Cardiac muscle cell (in vitro differentiated cells and primary cell): ENCODE data around the gene PTBP2. TPM values are rescaled to one million over a fixed set of nuclear protein-coding genes. Genes with fewer than 3 reads are reported as not detected.

Experiments
- DNase-seq, 2 donors: peaks; one replicate each; pipeline versions ENCODE4 v3.0.0 to v3.0.0-alpha.2; 2010 to 2017; ENCODE audit warnings: low read depth in 1 of 2, low spot score in 1 of 2
- H3K27ac ChIP-seq: fragments of 200-600 bp; sonication (generic); 2 replicates; pipeline ENCODE4 v1.5.1; 2016
- H3K27me3 ChIP-seq: fragments of 200-600 bp; sonication (generic); 2 replicates; pipeline ENCODE4 v1.6.0; 2016; ENCODE audit warnings: control low read depth
- H3K36me3 ChIP-seq: fragments of 200-600 bp; sonication (generic); 2 replicates; pipeline ENCODE4 v1.5.1; 2016; ENCODE audit warnings: control low read depth
- H3K4me1 ChIP-seq: fragments of 200-600 bp; sonication (generic); 2 replicates; pipeline ENCODE4 v1.8.1; 2017; ENCODE audit warnings: low read depth, mild to moderate bottlenecking, mixed run types
- H3K4me3 ChIP-seq: fragments of 200-600 bp; sonication (generic); 2 replicates; pipeline ENCODE4 v1.5.1; 2016; ENCODE audit warnings: mild to moderate bottlenecking
- H3K9me3 ChIP-seq: fragments of 200-600 bp; sonication (generic); 2 replicates; pipeline ENCODE4 v1.5.1; 2017; ENCODE audit warnings: low read depth, mild to moderate bottlenecking, control low read depth
- polyA plus RNA-seq: library from polyadenylated mRNA; unstranded; fragments of >200 nt; fragmentation: Nextera tagmentation; extraction: Ambion mirVana; gene quantifications from 2 replicates; pipeline ENCODE4 v1.2.1, GENCODE V29; 2016
- total RNA-seq: library from RNA; depleted of rRNA; stranded (reverse); fragments of >200 nt; gene quantifications from 2 replicates; pipeline ENCODE4 v1.2.3, GENCODE V29; 2016
- TF ChIP-seq, protein P1 (sequence below): IDR thresholded peaks from 2 replicates; pipeline ENCODE4 v1.5.1; 2012; ENCODE audit warnings: low read depth, mild to moderate bottlenecking, low read length

Gene PTBP2
- total and polyA plus RNA-seq, 2 experiments from 2014 or later: 37.1 to 89.6 TPM

DNA sequence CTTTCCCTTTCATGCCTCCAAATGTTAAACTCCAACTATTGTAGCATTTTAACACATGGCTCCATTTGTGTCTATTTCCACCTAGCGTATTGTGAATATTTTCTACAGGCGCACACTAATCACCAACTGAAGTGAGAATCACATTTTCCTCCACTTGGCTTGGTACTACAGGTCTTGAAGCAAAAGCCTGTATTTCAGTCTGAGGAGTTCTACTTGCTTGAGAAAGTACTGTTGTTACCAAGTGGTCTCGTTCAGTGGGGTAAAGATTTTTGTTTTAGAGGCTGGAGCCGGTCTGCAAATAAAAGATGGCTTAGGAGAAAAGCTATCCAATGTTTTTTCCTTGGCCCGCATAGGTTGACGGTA is 550 bp upstream of the PTBP2 start:
- Histone ChIP-seq H3K9me3 (no peaks in the 10 kb centered on the region), H3K4me1 (peaks cover 11% of the 10 kb centered on the region), H3K27ac (no peak overlapping the region), H3K4me3 (peak overlapping the region; percentile 93), H3K36me3 (peaks cover 2% of the 10 kb centered on the region), H3K27me3 (no peaks in the 10 kb centered on the region)
- TF ChIP-seq, protein P1, sequence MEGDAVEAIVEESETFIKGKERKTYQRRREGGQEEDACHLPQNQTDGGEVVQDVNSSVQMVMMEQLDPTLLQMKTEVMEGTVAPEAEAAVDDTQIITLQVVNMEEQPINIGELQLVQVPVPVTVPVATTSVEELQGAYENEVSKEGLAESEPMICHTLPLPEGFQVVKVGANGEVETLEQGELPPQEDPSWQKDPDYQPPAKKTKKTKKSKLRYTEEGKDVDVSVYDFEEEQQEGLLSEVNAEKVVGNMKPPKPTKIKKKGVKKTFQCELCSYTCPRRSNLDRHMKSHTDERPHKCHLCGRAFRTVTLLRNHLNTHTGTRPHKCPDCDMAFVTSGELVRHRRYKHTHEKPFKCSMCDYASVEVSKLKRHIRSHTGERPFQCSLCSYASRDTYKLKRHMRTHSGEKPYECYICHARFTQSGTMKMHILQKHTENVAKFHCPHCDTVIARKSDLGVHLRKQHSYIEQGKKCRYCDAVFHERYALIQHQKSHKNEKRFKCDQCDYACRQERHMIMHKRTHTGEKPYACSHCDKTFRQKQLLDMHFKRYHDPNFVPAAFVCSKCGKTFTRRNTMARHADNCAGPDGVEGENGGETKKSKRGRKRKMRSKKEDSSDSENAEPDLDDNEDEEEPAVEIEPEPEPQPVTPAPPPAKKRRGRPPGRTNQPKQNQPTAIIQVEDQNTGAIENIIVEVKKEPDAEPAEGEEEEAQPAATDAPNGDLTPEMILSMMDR: no peak
- DNase-seq: no peak

DNA sequence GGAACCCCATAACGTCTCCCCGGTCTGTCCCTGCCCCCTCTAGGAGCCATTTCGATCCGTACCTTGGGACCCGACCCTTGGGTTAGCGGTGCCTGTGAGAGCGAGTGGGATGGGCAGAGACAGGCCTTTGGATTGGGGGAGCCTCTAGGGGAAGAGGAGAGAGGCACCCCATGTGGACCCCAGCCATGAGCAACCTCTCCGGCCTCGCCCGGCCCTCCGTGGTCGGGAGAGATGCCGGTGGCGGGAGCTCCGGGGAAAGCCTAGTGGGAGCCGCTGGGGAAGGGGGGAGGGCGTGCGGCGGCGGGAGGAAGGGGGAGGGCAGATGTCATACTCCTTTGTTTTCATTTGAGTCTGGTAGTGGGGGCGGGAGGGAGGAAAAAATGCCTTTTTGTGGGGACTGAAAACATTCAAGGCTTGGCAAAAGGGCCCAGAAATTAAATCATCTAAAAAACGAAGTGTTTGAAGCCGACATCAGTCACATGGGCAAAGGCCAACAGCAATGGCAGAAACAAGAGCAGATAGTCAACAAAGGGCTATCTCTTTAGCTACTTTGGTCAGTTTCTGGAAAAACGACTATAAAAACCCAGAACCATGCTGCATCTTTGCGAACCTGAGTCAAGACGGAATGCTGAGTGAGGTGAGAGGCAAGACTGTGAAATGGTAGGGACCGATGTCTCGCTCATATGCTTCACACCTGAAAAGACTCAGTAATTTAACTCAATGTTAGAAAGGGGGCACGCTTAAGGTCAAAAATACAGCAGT is 758 bp downstream of the PTBP2 start:
- H3K36me3 ChIP-seq: peaks cover 2% of the 10 kb centered on the region
- peak overlapping the region; percentile 96 for H3K27ac ChIP-seq
- no peaks in the 10 kb centered on the region for H3K9me3 ChIP-seq
- peaks cover 11% of the 10 kb centered on the region for H3K4me1 ChIP-seq
- H3K4me3 ChIP-seq: peak overlapping the region; percentile 93
- H3K27me3 ChIP-seq: no peaks in the 10 kb centered on the region
- TF ChIP-seq, protein P1: no peak
- DNase-seq: peak; percentile 35 to 75

DNA sequence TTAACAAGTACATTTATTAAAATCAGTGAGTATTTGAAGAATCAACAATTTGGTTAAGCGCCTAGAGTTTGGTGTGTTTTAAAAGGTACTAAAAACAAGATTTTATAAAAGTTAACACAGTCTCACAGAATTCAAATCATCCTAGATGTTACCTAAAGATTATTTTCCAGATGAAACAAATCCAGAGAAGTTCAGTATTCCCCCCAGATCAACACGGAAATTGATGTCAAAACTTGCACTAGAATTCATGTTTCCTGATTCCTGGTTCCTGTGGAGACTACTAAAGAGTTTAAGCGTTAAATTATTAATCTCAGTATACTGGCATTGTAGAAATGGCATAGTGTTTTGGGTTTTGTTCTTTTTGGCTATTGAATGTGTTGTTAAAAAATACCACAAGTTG is 1.4 kb downstream of the PTBP2 start:
- no peak for DNase-seq
- no peaks in the 10 kb centered on the region for H3K27me3 ChIP-seq
- H3K9me3 ChIP-seq: no peaks in the 10 kb centered on the region
- peak overlapping the region; percentile 93 for H3K4me3 ChIP-seq
- TF ChIP-seq, protein P1: no peak
- peaks cover 11% of the 10 kb centered on the region for H3K4me1 ChIP-seq
- H3K27ac ChIP-seq: no peak overlapping the region
- H3K36me3 ChIP-seq: peaks cover 2% of the 10 kb centered on the region

DNA sequence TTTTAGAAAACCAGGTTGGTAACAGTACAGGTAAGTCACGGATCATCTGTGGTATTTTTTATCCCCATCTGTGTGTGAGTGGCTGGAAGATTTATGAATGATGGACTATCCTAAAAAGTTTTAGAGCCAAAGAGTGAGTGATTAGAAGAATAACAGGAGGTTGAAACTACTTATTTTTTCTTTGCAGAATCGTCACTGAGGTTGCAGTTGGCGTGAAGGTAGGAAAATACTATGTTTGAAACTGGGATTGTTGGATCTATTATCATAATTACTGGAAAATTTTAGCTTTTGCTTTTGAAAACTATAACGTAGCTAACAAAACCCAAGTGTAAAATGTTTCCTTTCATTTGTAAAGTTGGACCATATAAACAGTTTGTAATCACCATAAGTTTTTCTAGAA is 1.8 kb downstream of the PTBP2 start:
- peaks cover 11% of the 10 kb centered on the region for H3K4me1 ChIP-seq
- peak overlapping the region; percentile 93 for H3K4me3 ChIP-seq
- TF ChIP-seq, protein P1: no peak
- no peaks in the 10 kb centered on the region for H3K27me3 ChIP-seq
- no peak for DNase-seq
- H3K27ac ChIP-seq: no peak overlapping the region
- H3K9me3 ChIP-seq: no peaks in the 10 kb centered on the region
- H3K36me3 ChIP-seq: peaks cover 2% of the 10 kb centered on the region

DNA sequence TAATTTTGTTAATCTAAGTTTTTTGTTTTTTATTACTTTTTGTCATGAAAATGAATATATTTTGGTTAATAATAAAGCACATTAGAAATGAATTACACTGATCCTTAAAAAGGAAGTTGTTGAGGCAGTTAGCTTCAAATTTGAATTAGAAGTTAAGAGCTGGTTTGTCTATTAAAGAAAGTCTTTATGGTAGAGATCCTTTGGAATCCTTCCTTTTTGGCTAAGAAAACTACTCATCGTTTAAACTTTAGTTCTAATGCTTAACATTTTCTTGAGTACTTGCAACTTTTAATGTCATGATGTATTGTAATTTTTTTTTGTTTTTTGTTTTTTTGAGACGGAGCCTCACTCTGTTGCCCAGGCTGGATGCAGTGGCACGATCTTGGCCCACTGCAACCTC is 2.4 kb downstream of the PTBP2 start:
- Histone ChIP-seq H3K27me3 (no peaks in the 10 kb centered on the region), H3K36me3 (peaks cover 2% of the 10 kb centered on the region), H3K4me3 (peak overlapping the region; percentile 93), H3K4me1 (peaks cover 11% of the 10 kb centered on the region), H3K9me3 (no peaks in the 10 kb centered on the region), H3K27ac (no peak overlapping the region)
- DNase-seq: no peak
- TF ChIP-seq, protein P1: no peak
